ENCODE data around the gene LARP1B. TPM values are rescaled to one million over a fixed set of nuclear protein-coding genes. Genes with fewer than 3 reads are reported as not detected.
"Not testable (repeated sequence)": the region's sequence is repeated elsewhere in the genome, so short reads cannot be mapped to it uniquely, and the experiment has no call there.

Gene LARP1B
- total and polyA plus RNA-seq, 5 donors from 2014 or later: 3.1 to 8.8 (median 3.4) TPM

GRCh38 chr4:128051229-128051628 is 9.9 kb upstream of the LARP1B start:
- H3K27ac ChIP-seq (ENCODE audit: insufficient read depth, low read length, poor library complexity, severe bottlenecking); H3K27ac Mint-ChIP-seq; H3K27me3 ChIP-seq (ENCODE audit: control insufficient read depth, insufficient read depth, low read length); H3K36me3 ChIP-seq (ENCODE audit: control insufficient read depth, insufficient read depth, low read length); H3K4me3 Mint-ChIP-seq; H3K4me1 Mint-ChIP-seq; H3K9me3 ChIP-seq (ENCODE audit: control insufficient read depth in 2 of 2, low read length in 2 of 2); ATAC-seq (ENCODE audit: low read depth in 2 of 2); H3K36me3 Mint-ChIP-seq; H3K9me3 Mint-ChIP-seq; H3K4me3 ChIP-seq (ENCODE audit: low read depth, low read length); H3K4me1 ChIP-seq (ENCODE audit: control insufficient read depth, insufficient read depth, low read length, poor library complexity, severe bottlenecking): not testable (repeated sequence)
- DNase-seq: peak in 1 of 3 donors; percentile 43
- H3K27me3 Mint-ChIP-seq: peaks cover 11% of the 10 kb centered on the region

- not testable (repeated sequence) for DNase-seq; H3K27ac Mint-ChIP-seq; ATAC-seq (ENCODE audit: low read depth in 2 of 2); H3K27ac ChIP-seq (ENCODE audit: insufficient read depth, low read length, poor library complexity, severe bottlenecking); H3K27me3 ChIP-seq (ENCODE audit: control insufficient read depth, insufficient read depth, low read length); H3K36me3 Mint-ChIP-seq; H3K4me1 Mint-ChIP-seq; H3K36me3 ChIP-seq (ENCODE audit: control insufficient read depth, insufficient read depth, low read length); H3K9me3 ChIP-seq (ENCODE audit: control insufficient read depth in 2 of 2, low read length in 2 of 2); H3K4me1 ChIP-seq (ENCODE audit: control insufficient read depth, insufficient read depth, low read length, poor library complexity, severe bottlenecking); H3K9me3 Mint-ChIP-seq; H3K4me3 ChIP-seq (ENCODE audit: low read depth, low read length)
- H3K27me3 Mint-ChIP-seq: peaks cover 11% of the 10 kb centered on the region
- H3K4me3 Mint-ChIP-seq: peak overlapping the region in 1 of 4 donors; percentile 72
Observed at GRCh38 chr4:128054907-128055306, 6.2 kb upstream of the LARP1B start.

- Mint-ChIP-seq H3K27me3 (peaks cover 11% of the 10 kb centered on the region), H3K4me3 (peak overlapping the region in 1 of 4 donors; percentile 72)
- not testable (repeated sequence) for H3K27ac ChIP-seq (ENCODE audit: insufficient read depth, low read length, poor library complexity, severe bottlenecking); H3K4me1 ChIP-seq (ENCODE audit: control insufficient read depth, insufficient read depth, low read length, poor library complexity, severe bottlenecking); H3K27me3 ChIP-seq (ENCODE audit: control insufficient read depth, insufficient read depth, low read length); H3K36me3 ChIP-seq (ENCODE audit: control insufficient read depth, insufficient read depth, low read length); H3K4me1 Mint-ChIP-seq; H3K9me3 ChIP-seq (ENCODE audit: control insufficient read depth in 2 of 2, low read length in 2 of 2); DNase-seq; H3K9me3 Mint-ChIP-seq; H3K27ac Mint-ChIP-seq; ATAC-seq (ENCODE audit: low read depth in 2 of 2); H3K36me3 Mint-ChIP-seq; H3K4me3 ChIP-seq (ENCODE audit: low read depth, low read length)
Observed at GRCh38 chr4:128055441-128056206, 5.5 kb upstream of the LARP1B start.

- H3K4me3 Mint-ChIP-seq: peak overlapping the region in 1 of 4 donors; percentile 17
- H3K27ac Mint-ChIP-seq: no peak overlapping the region
- peaks cover 0 to 2% (median 0%) of the 10 kb centered on the region in 7 donors for H3K9me3 Mint-ChIP-seq
- H3K36me3 Mint-ChIP-seq: no peaks in the 10 kb centered on the region
- peaks cover 9% of the 10 kb centered on the region for H3K27me3 Mint-ChIP-seq
- ATAC-seq (ENCODE audit: low read depth in 2 of 2) (no peak), DNase-seq (no peak)
- peaks cover 6% of the 10 kb centered on the region for H3K4me1 ChIP-seq (ENCODE audit: control insufficient read depth, insufficient read depth, low read length, poor library complexity, severe bottlenecking)
- H3K9me3 ChIP-seq (ENCODE audit: control insufficient read depth in 2 of 2, low read length in 2 of 2): no peaks in the 10 kb centered on the region
- no peaks in the 10 kb centered on the region for H3K36me3 ChIP-seq (ENCODE audit: control insufficient read depth, insufficient read depth, low read length)
- H3K27me3 ChIP-seq (ENCODE audit: control insufficient read depth, insufficient read depth, low read length): no peaks in the 10 kb centered on the region
- peaks cover 0 to 8% (median 4%) of the 10 kb centered on the region in 4 donors for H3K4me1 Mint-ChIP-seq
- no peak overlapping the region for H3K4me3 ChIP-seq (ENCODE audit: low read depth, low read length)
- H3K27ac ChIP-seq (ENCODE audit: insufficient read depth, low read length, poor library complexity, severe bottlenecking): no peak overlapping the region
Observed at GRCh38 chr4:128056396-128056795, 4.7 kb upstream of the LARP1B start.

- H3K27me3 Mint-ChIP-seq: peaks cover 5% of the 10 kb centered on the region
- Histone ChIP-seq H3K4me3 (ENCODE audit: low read depth, low read length) (peak overlapping the region; percentile 77), H3K9me3 (ENCODE audit: control insufficient read depth in 2 of 2, low read length in 2 of 2) (no peaks in the 10 kb centered on the region), H3K27ac (ENCODE audit: insufficient read depth, low read length, poor library complexity, severe bottlenecking) (peak overlapping the region; percentile 86), H3K36me3 (ENCODE audit: control insufficient read depth, insufficient read depth, low read length) (no peaks in the 10 kb centered on the region), H3K27me3 (ENCODE audit: control insufficient read depth, insufficient read depth, low read length) (no peaks in the 10 kb centered on the region), H3K4me1 (ENCODE audit: control insufficient read depth, insufficient read depth, low read length, poor library complexity, severe bottlenecking) (peaks cover 20% of the 10 kb centered on the region)
- peaks cover 0 to 2% (median 0%) of the 10 kb centered on the region in 7 donors for H3K9me3 Mint-ChIP-seq
- H3K4me1 Mint-ChIP-seq: peaks cover 4 to 26% (median 7%) of the 10 kb centered on the region in 4 donors
- peak in 1 of 3 donors; percentile 30 for DNase-seq
- peak overlapping the region in 2 of 3 donors; percentile 90 to 92 for H3K27ac Mint-ChIP-seq
- peak overlapping the region; percentile 85 to 93 (median 90) for H3K4me3 Mint-ChIP-seq
- no peak for ATAC-seq (ENCODE audit: low read depth in 2 of 2)
- no peaks in the 10 kb centered on the region for H3K36me3 Mint-ChIP-seq
Observed at GRCh38 chr4:128060121-128060698, 902 bp upstream of the LARP1B start.

- Histone ChIP-seq H3K4me3 (ENCODE audit: low read depth, low read length) (peak overlapping the region; percentile 73), H3K27me3 (ENCODE audit: control insufficient read depth, insufficient read depth, low read length) (no peaks in the 10 kb centered on the region), H3K4me1 (ENCODE audit: control insufficient read depth, insufficient read depth, low read length, poor library complexity, severe bottlenecking) (peaks cover 20% of the 10 kb centered on the region), H3K9me3 (ENCODE audit: control insufficient read depth in 2 of 2, low read length in 2 of 2) (no peaks in the 10 kb centered on the region), H3K36me3 (ENCODE audit: control insufficient read depth, insufficient read depth, low read length) (no peaks in the 10 kb centered on the region), H3K27ac (ENCODE audit: insufficient read depth, low read length, poor library complexity, severe bottlenecking) (peak overlapping the region; percentile 86)
- Mint-ChIP-seq H3K4me3 (peak overlapping the region; percentile 86 to 93 (median 87)), H3K36me3 (no peaks in the 10 kb centered on the region), H3K4me1 (peaks cover 4 to 27% (median 8%) of the 10 kb centered on the region in 4 donors), H3K9me3 (peaks cover 0 to 2% (median 0%) of the 10 kb centered on the region in 7 donors), H3K27me3 (peaks cover 4% of the 10 kb centered on the region), H3K27ac (peak overlapping the region; percentile 47 to 81 (median 56))
- ATAC-seq (ENCODE audit: low read depth in 2 of 2) (peak; percentile 23 to 36), DNase-seq (peak; percentile 50 to 67 (median 58))
Observed at GRCh38 chr4:128061566-128062536, 739 bp downstream of the LARP1B start.

- not testable (repeated sequence) for H3K36me3 Mint-ChIP-seq; DNase-seq; H3K27ac Mint-ChIP-seq; ATAC-seq (ENCODE audit: low read depth in 2 of 2); H3K36me3 ChIP-seq (ENCODE audit: control insufficient read depth, insufficient read depth, low read length); H3K27ac ChIP-seq (ENCODE audit: insufficient read depth, low read length, poor library complexity, severe bottlenecking); H3K9me3 Mint-ChIP-seq; H3K27me3 Mint-ChIP-seq; H3K4me3 Mint-ChIP-seq; H3K27me3 ChIP-seq (ENCODE audit: control insufficient read depth, insufficient read depth, low read length); H3K4me3 ChIP-seq (ENCODE audit: low read depth, low read length); H3K9me3 ChIP-seq (ENCODE audit: control insufficient read depth in 2 of 2, low read length in 2 of 2)
- peaks cover 2 to 19% (median 7%) of the 10 kb centered on the region in 4 donors for H3K4me1 Mint-ChIP-seq
- H3K4me1 ChIP-seq (ENCODE audit: control insufficient read depth, insufficient read depth, low read length, poor library complexity, severe bottlenecking): peaks cover 14% of the 10 kb centered on the region
Observed at GRCh38 chr4:128066453-128066820, 5.3 kb downstream of the LARP1B start.

All from CD4-positive, CD25-positive, alpha-beta regulatory T cell (primary cell).